HG02571 (cell line): Measurements from ENCODE around the gene CDH13.

Experiments used
- ATAC-seq: cut with Tn5 transposase; IDR thresholded peaks from one replicate; pipeline ENCODE4 v1.9.1; 2021; ENCODE audit warnings: mild to moderate bottlenecking, moderate library complexity; ENCODE audit not compliant: unreplicated experiment

The CDH13 gene

GRCh38 chr16:82772215-82772614, 145.4 kb downstream of the CDH13 start:
- no peak for ATAC-seq

DNA sequence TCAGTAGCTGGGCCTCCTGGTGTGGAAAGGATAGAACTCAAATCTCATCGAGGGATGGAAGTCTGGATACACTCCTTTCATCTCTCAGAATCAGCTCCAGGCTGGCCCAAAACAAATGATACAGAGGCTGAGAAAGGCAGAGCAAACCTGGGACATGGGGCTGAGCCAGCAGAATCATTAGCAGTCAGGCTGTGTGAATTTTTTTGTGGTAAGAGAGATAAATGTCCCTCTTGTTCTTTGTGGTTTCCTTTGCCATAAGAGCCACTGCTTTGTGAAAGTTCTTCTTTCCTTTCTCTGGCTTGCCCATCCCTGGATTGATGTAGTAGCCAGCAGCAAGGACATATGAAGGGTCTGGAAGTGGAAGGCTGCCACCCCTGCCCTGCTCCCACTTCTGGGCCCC, 146.2 kb downstream of the CDH13 start:
- ATAC-seq, result no peak

GRCh38 chr16:82776470-82777146, 149.8 kb downstream of the CDH13 start:
- no peak for ATAC-seq

DNA sequence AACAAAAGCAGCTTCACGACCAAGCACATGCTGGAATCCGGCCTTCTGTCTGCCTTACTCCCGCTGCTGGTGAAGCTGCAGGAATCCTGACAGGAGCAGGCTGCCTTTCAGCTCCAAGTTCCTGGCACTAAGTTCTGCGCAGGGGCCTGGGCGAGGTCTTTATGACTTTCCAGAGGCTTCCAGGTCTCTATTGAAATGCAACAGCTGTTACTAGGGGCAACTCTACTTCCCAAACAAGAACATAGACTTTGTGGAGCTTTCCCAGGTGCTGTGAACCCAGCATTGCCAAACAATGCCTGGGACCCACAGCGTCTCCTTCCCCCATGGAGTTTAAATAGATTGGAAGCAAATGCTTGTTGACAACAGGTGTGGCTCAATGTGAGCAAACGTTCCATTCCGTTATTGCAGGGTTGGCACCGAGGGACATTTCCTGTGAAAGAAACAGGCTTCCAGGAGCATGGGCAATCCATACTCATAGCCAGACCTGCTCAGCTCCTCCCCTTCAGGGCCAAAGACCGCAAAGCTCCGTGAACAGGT, 156.0 kb downstream of the CDH13 start:
- no peak for ATAC-seq

DNA sequence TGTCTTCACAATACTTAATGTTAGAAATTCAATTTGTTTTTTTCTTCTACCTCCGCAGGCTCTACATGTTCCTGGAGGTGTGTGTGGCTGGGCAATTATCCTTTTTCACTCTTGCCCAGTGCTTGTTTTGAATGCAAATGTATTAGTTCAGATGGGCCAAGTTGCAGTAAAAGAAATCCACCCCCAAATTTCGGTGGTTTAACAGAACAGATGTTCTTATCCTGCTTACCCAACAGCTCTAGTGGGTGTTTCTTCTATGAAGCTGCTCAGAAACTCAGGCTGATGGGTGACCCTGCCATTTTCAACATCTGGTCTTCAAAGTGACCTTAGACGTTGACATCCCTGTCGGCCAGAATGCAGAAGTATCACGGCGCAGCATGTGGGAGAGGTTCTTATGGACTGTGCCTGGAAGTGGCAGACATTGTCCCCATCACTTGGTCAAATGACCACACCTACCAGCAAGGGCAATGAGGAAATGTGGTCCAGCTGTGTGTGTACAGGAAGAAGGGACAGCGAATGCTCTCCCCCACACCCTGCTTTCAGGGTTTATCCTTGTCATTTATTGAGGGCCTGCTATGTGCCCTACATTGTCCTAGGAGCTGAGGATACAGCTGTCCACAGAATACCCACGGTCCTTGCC, 157.3 kb downstream of the CDH13 start:
- no peak for ATAC-seq

- no peak for ATAC-seq
Observed at GRCh38 chr16:82784573-82784968, 157.8 kb downstream of the CDH13 start.

DNA sequence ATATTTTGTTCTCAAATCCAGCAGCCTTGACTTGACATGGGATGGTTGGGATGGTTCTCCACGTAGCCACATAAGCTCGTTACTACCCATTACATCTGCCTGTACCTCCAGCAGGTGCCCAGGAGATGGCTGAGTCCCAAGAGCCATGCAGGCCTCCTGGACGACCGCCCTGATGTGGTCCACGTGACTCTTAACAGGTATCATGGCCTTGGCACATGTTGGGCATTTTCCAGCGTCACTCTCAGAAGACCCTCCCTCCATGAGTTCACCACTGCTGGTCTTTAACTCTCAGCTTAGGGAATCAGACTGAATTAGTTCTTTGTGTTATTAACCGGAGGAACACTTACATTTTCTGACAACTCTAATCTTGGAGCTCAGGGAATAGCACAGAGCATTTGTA, 161.5 kb downstream of the CDH13 start:
- no peak for ATAC-seq

DNA sequence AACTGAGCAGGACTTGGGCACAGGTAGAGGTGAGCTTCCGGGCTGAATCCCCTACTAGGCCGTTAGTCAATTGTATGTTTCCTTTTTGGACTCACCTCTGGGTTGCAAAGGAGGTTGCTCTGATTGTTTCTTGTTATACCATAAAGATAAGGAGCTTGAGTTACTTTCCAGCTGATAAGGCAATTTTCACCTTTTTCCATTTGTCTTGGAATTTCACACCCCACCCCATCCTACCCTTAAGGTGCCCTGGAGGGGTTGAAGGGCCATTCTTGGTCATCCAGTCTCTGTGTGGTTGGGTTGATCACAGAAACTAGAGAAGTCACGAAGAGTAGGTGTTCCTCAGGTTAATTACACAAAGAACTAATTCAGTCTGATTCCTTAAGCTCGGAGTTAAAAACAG, 162.2 kb downstream of the CDH13 start:
- ATAC-seq, result no peak

- no peak for ATAC-seq
Observed at GRCh38 chr16:82792693-82793092, 165.9 kb downstream of the CDH13 start.

GRCh38 chr16:82793528-82794245, 166.9 kb downstream of the CDH13 start:
- ATAC-seq, result no peak

DNA sequence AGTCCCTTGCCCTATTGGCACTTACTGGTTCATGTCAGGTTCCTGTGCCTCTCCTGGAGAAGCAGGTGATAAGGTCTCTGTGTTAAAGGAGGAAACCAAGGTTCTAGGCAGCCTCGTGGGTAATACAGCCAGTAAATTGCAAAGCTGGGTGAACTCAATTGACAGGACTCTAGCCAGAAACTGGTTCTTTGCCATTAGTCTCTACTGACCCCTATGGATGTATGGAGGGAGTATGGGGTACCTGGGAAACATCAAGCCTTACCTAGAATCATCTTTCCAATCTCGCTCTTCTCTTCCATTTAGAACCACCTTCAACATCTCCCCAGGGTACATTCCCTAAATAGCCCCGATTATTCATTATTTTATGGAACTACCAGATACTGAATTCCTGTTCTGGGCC, 169.3 kb downstream of the CDH13 start:
- no peak for ATAC-seq

GRCh38 chr16:82801361-82801760, 174.6 kb downstream of the CDH13 start:
- no peak for ATAC-seq

DNA sequence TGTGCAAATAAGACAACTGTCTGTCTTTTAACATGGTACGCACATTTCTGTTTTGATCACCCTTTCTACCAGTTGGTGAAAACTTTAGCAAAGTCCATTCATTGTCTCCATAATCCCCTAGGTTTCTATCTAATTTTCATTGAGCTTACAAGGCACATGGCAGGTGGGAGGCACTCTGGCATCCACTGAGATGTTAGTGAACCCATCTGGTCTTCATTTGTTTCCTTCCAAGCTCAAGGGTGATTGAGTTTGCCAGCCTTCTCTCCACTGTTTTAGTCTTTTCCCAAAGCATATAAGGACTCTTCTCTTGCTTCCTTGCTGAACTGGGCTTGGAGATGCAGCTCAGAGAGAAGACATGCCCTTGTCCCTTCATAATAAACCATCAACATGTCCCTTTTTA, 179.1 kb downstream of the CDH13 start:
- no peak for ATAC-seq

GRCh38 chr16:82807311-82807710, 180.5 kb downstream of the CDH13 start:
- ATAC-seq, result no peak

DNA sequence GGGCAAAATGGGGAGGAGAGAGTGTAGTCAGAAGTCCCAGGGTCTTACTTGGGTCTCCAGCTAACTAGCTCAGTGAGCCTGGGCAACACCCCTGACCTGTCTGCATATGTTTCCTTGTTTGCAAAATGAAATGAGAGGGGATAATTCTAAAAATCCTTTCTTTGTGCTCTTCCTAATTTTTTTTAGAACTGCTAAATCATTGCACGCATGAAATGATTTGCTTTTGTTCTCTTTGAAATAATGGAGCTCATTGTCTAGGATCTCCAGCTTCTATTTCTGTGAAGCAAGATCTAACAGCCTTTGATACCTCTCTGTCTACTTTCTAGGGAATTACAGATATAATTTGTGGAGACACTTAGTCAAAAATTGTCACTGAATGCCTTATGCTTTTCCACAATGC, 181.3 kb downstream of the CDH13 start:
- no peak for ATAC-seq

DNA sequence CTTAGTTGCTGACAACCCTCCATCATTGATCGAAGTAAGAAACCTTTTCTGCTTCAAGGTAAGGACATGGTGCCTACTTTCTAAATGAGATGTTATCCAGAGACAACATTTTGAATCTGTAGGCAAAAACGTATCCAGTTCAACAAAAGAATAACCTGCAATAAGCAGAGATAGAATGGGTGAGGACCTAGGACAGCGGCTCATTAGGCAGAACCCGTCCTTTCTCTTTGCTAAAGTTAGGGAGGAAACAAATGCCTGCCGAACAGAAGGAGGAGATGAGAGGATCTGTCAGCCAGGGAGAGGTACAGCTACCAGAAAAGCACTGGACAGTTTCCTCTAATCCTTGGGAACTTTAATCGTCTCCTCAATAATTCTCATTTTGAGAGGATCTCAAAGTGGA, 183.3 kb downstream of the CDH13 start:
- ATAC-seq, result no peak

GRCh38 chr16:82814059-82814458, 187.3 kb downstream of the CDH13 start:
- no peak for ATAC-seq

GRCh38 chr16:82819286-82819685, 192.5 kb downstream of the CDH13 start:
- ATAC-seq, result no peak

- ATAC-seq, result no peak
Observed at GRCh38 chr16:82820855-82821254, 194.1 kb downstream of the CDH13 start.

DNA sequence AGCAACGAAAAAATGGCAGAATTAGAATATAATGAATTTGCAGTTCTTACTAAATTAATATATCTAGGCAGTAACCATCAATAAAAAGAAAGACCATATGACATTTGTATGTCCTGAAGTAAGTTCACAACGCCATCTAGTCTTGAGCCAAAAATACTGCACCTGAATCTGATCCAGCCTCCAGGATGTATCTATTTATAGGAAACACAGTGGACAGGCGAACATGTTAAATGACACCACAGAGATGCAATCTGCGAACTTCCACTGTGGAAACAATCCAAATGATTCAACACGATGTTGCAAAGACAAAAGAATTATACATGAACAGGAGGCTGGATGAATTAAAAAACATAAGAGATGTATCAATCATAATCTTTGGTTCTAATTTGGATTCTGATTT, 197.6 kb downstream of the CDH13 start:
- ATAC-seq, result no peak

DNA sequence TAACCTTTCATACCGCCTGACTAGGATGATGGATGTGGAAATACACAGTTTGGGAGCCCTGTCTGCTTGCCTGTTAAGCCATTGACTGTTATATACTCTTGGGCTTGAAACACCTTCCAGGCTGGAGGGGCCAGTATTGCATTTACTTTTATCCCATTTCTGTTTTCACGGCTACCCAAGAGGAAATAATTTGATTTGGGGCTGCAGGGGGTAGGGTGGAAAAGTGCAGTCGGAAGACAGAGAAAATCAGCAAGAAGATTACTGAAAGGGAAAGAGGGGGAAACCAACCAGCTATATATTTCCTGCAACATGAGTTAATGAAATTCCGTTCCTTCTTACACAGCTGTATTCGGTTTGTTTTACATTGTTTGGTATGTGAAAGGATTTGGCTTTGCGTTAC, 202.5 kb downstream of the CDH13 start:
- no peak for ATAC-seq

GRCh38 chr16:82830944-82831343, 204.2 kb downstream of the CDH13 start:
- ATAC-seq, result no peak
